Left ventricle myocardium inferior (tissue), 1 donor: ENCODE data around the gene GPR83. TPM values are rescaled to one million over a fixed set of nuclear protein-coding genes. Genes with fewer than 3 reads are reported as not detected.
A peak's percentile ranks its signal among the peaks of the same experiment; 100 is the strongest.
"Not testable (repeated sequence)": the region's sequence is repeated elsewhere in the genome, so short reads cannot be mapped to it uniquely, and the experiment has no call there.

Source experiments
- DNase-seq: peaks from one replicate; pipeline ENCODE4 v3.0.0-alpha.2; 2020
- H3K27ac ChIP-seq: fragments of 200-600 bp; replicated peaks from 2 replicates; pipeline ENCODE4 v1.8.0; 2021
- H3K27me3 ChIP-seq: fragments of 200-600 bp; 2 replicates; pipeline ENCODE4 v1.8.0; 2021; ENCODE audit warnings: low read depth
- H3K36me3 ChIP-seq: fragments of 200-600 bp; 2 replicates; pipeline ENCODE4 v1.8.0; 2021
- H3K4me1 ChIP-seq: fragments of 200-600 bp; 2 replicates; pipeline ENCODE4 v1.8.0; 2021
- H3K4me3 ChIP-seq: fragments of 200-600 bp; 2 replicates; pipeline ENCODE4 v1.8.0; 2021; ENCODE audit warnings: mild to moderate bottlenecking, moderate library complexity
- H3K9me3 ChIP-seq: fragments of 200-600 bp; replicated peaks from 2 replicates; pipeline ENCODE4 v1.8.0; 2021
- intact Hi-C: fragments of 100-400 bp; cut with micrococcal nuclease; formaldehyde crosslinking; loops from one replicate; pipeline ENCODE4 v1.11.0; 2022
- total RNA-seq: library from RNA; stranded (reverse); fragmentation: NEBNext Ultra II Directional; extraction: Animal tissue kit (Norgen Biotek cat#: 25700); gene quantifications from one replicate; pipeline ENCODE4 v1.2.1, GENCODE V29; 2021
- TF ChIP-seq, protein P1 (sequence below): fragments of 200-600 bp; IDR thresholded peaks from 2 replicates; pipeline ENCODE4 v1.8.0; 2021; ENCODE audit warnings: antibody characterized with exemption, mild to moderate bottlenecking, borderline replicate concordance
- donor health status: DM: no; HTN: yes; CAD: no; lungs with severe emphysema.

Gene GPR83
- total RNA-seq, 1 donor from 2014 or later = 0.25 TPM

DNA sequence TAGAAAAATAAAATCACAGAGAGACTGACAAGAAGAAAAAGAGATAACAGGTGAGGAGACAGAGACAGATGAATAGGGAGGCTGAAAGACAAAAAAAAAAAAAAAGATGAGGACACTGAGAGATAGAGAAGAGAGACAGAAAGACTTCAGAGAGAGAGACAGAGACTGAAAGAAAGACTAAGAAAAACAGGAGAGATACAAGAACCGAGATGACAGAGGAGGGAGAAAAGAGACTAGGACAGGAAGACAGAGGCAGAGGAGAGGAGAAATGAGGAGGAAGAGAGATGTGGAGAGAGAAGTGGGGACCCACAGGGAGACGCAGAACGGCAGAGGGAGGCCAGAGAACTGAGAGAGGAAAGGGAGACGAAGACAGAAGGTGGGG is 771 bp downstream of the GPR83 start:
- no peaks in the 10 kb centered on the region for H3K9me3 ChIP-seq
- intact Hi-C loops = no loop called here
- peaks cover 13% of the 10 kb centered on the region for H3K4me1 ChIP-seq
- H3K27me3 ChIP-seq = peaks cover 47% of the 10 kb centered on the region
- no peaks in the 10 kb centered on the region for H3K36me3 ChIP-seq
- no peak overlapping the region for H3K27ac ChIP-seq
- TF ChIP-seq, protein P1, sequence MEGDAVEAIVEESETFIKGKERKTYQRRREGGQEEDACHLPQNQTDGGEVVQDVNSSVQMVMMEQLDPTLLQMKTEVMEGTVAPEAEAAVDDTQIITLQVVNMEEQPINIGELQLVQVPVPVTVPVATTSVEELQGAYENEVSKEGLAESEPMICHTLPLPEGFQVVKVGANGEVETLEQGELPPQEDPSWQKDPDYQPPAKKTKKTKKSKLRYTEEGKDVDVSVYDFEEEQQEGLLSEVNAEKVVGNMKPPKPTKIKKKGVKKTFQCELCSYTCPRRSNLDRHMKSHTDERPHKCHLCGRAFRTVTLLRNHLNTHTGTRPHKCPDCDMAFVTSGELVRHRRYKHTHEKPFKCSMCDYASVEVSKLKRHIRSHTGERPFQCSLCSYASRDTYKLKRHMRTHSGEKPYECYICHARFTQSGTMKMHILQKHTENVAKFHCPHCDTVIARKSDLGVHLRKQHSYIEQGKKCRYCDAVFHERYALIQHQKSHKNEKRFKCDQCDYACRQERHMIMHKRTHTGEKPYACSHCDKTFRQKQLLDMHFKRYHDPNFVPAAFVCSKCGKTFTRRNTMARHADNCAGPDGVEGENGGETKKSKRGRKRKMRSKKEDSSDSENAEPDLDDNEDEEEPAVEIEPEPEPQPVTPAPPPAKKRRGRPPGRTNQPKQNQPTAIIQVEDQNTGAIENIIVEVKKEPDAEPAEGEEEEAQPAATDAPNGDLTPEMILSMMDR = no peak
- no peak for DNase-seq
- peak overlapping the region; percentile 65 for H3K4me3 ChIP-seq

DNA sequence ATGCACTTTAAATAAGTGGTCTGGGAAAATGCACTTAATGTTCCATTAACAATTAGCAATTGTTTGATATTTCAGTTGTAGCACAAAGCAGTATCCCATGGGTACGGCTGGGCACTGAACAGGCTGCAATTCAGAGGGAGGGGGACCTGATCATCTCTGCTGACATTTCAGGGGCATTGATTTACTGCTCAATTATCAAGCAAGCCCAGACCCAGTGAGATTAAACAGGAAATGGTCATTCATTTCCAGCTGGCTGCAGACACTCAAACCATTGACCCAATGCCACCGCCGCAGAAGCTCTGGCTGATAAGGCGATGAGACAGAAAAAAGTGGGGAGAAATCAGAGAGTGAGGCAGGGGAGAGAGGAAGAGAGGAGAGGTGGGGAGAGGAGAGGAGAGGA is 1.2 kb downstream of the GPR83 start:
- H3K9me3 ChIP-seq = no peaks in the 10 kb centered on the region
- peak overlapping the region; percentile 65 for H3K4me3 ChIP-seq
- TF ChIP-seq, protein P1 = no peak
- DNase-seq = no peak
- H3K4me1 ChIP-seq = peaks cover 13% of the 10 kb centered on the region
- intact Hi-C loops = no loop called here
- H3K36me3 ChIP-seq = no peaks in the 10 kb centered on the region
- no peak overlapping the region for H3K27ac ChIP-seq
- H3K27me3 ChIP-seq = peaks cover 47% of the 10 kb centered on the region

DNA sequence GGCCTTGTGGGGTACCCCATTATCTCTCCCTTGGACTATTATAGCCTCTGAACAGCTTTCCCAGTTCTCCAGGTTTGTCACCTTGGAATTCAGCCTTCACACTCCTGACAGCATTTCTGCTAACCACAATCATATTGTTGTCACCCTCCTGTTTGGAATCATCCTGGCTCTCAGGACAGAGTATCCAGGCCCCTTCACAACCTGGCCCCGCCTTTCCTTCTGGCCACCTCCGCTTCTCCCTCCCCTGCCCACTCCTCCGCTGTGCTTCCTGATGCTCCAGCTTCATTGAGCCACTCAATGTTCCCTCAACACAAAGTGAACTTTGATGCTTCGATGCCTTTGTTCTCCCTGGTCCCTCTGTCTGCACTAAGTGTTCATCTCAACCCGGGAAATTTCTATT is 3.1 kb downstream of the GPR83 start:
- DNase-seq = no peak
- TF ChIP-seq, protein P1 = no peak
- peaks cover 47% of the 10 kb centered on the region for H3K27me3 ChIP-seq
- no peak overlapping the region for H3K27ac ChIP-seq
- no peak overlapping the region for H3K4me3 ChIP-seq
- intact Hi-C loops = no loop called here
- H3K9me3 ChIP-seq = no peaks in the 10 kb centered on the region
- no peaks in the 10 kb centered on the region for H3K36me3 ChIP-seq
- H3K4me1 ChIP-seq = peaks cover 13% of the 10 kb centered on the region

DNA sequence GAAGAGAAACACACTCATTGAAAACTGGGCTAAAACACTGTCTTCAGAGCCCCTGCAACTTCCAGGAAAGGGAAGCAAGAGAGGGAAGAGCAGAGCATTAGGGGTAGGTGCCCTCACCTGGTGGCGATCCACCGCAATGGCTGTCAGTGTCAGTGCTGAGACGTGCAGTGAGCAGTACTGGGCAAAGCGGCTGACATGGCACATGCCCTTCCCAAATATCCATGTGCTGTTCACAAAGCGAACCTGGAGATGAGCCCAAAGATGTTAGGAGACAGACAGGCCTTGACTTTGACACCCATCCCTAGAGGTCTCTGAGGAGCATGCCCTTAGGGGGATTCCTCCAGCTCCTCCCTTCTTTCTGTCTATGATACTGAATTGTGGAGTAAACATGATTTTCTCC is 4.9 kb downstream of the GPR83 start:
- Histone ChIP-seq H3K27ac (no peak overlapping the region), H3K36me3 (no peaks in the 10 kb centered on the region), H3K27me3 (peaks cover 33% of the 10 kb centered on the region), H3K4me1 (peaks cover 9% of the 10 kb centered on the region), H3K9me3 (peaks cover 9% of the 10 kb centered on the region), H3K4me3 (no peak overlapping the region)
- TF ChIP-seq, protein P1 = no peak
- intact Hi-C loops = no loop called here
- DNase-seq = no peak

DNA sequence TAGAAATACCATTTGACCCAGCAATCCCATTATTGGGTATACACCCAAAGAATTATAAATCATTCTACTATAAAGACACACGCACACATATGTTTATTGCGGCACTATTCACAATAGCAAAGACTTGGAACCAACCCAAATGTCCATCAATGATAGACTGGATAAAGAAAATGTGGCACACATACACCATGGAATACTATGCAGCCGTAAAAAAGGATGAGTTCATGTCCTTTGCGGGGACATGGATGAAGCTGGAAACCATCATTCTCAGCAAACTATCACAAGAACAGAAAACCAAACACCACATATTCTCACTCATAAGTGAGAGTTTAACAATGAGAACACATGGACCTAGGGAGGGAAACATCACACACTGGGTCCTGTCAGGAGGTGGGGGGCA is 9.3 kb downstream of the GPR83 start:
- H3K4me1 ChIP-seq, H3K36me3 ChIP-seq, H3K4me3 ChIP-seq, DNase-seq, H3K27me3 ChIP-seq, H3K27ac ChIP-seq, intact Hi-C loops: not testable (repeated sequence)
- peaks cover 24% of the 10 kb centered on the region for H3K9me3 ChIP-seq

DNA sequence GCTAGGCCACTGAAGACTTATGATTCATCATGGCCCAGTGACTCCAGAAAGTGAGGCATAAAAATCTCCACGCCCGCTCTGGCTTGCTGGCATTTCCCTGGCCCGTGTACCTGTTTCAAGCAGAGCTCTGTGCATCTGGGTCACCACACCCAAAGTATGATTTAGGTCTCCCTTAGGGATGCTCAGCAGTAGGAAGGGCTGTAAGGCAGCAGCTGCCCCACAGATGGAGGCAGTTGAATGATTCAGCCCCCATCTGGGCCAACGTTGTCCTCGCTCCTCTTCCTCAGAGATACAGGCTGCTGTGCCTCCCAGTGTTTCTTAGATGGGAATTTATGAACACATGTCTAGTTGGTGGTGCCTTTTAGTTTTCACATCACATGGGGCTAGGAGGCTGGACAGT is 21.6 kb downstream of the GPR83 start:
- intact Hi-C loops = no loop called here
- H3K4me1 ChIP-seq = no peaks in the 10 kb centered on the region
- TF ChIP-seq, protein P1 = no peak
- no peak for DNase-seq
- H3K36me3 ChIP-seq = no peaks in the 10 kb centered on the region
- no peak overlapping the region for H3K4me3 ChIP-seq
- H3K27me3 ChIP-seq = no peaks in the 10 kb centered on the region
- H3K27ac ChIP-seq = no peak overlapping the region
- no peaks in the 10 kb centered on the region for H3K9me3 ChIP-seq
